HCT116 (cell line): ENCODE data around the gene COPE. TPM values are rescaled to one million over a fixed set of nuclear protein-coding genes. Genes with fewer than 3 reads are reported as not detected.

Source experiments
- ATAC-seq: fragments of 200-7000 bp; cut with Tn5 transposase; 2 replicates; pipeline ENCODE4 v1.9.1; 2020; ENCODE audit warnings: mild to moderate bottlenecking, moderate library complexity
- BruUV-seq: library from RNA; stranded (reverse); fragments of 400-500 nt; replicated peaks from 2 replicates; lab custom pipeline; 2021; lab: Mats Ljungman, UMichigan
- CTCF ChIA-PET: fragments of 300-600 bp; sonication (Branson Sonifier 250); formaldehyde crosslinking; loops from one replicate; lab custom pipeline; 2021; ENCODE audit warnings: antibody characterized with exemption; lab: Charles Lee
- POLR2A ChIA-PET: fragments of 300-600, 350-600 bp; sonication (Branson Sonifier 250); formaldehyde crosslinking; loops from one replicate; lab custom pipeline; 2021; ENCODE audit warnings: antibody characterized with exemption; lab: Charles Lee
- RAD21 ChIA-PET, 2 experiments: fragments of 300-600 bp; sonication (Branson Sonifier 250); formaldehyde crosslinking; loops; one replicate each; lab custom pipeline; 2023; ENCODE audit warnings: low total read pairs in 2 of 2; ENCODE audit not compliant: uncharacterized antibody in 2 of 2, unreplicated experiment in 2 of 2, low non-redundant PET in 1 of 2; lab: Charles Lee
- DNase-seq: peaks from one replicate; pipeline ENCODE4 v3.0.0-alpha.2; 2010; ENCODE audit warnings: low read depth, low spot score
- H2AFZ ChIP-seq: fragments of 200-600 bp; shearing (Covaris generic), sonication (generic); 2 replicates; pipeline ENCODE4 v1.6.1; 2017; ENCODE audit warnings: low read depth, mixed run types, mixed read lengths, antibody characterized with exemption, low read length; ENCODE audit not compliant: poor library complexity, severe bottlenecking
- H3K27ac ChIP-seq: 2 replicates; pipeline ENCODE4 v1.5.1; 2012; ENCODE audit warnings: low read depth, low read length
- H3K27me3 ChIP-seq: fragments of 200-600 bp; sonication (generic); 2 replicates; pipeline ENCODE4 v1.6.1; 2016; ENCODE audit warnings: mixed run types, low read length, mixed read lengths; ENCODE audit not compliant: insufficient read depth
- H3K36me3 ChIP-seq, 2 experiments: fragments of 200-500 bp in 1 of 2; fragments of 200-600 bp in 1 of 2; sonication (Bioruptor generic) in 1 of 2; sonication (generic) in 1 of 2; 2 replicates each; pipeline versions ENCODE4 v1.5.1 to v1.6.1; 2014 to 2016; ENCODE audit warnings: low read length in 2 of 2, inconsistent platforms in 1 of 2, mixed read lengths in 1 of 2, mixed run types in 1 of 2; ENCODE audit not compliant: insufficient read depth in 2 of 2, control insufficient read depth in 1 of 2
- H3K4me1 ChIP-seq, 2 experiments: fragments of 200-600 bp in 1 of 2; sonication (generic) in 1 of 2; 2 replicates each; pipeline versions ENCODE4 v1.5.1 to v1.6.1; 2012 to 2017; ENCODE audit warnings: low read length in 2 of 2, inconsistent platforms in 1 of 2, mild to moderate bottlenecking in 1 of 2, mixed read lengths in 1 of 2, mixed run types in 1 of 2, moderate library complexity in 1 of 2; ENCODE audit not compliant: insufficient read depth in 2 of 2, control insufficient read depth in 1 of 2
- H3K4me2 ChIP-seq: fragments of 200-600 bp; sonication (generic); 2 replicates; pipeline ENCODE4 v1.6.1; 2017; ENCODE audit warnings: mixed run types, low read length, mixed read lengths
- H3K4me3 ChIP-seq, 2 experiments: fragments of 200-600 bp in 1 of 2; sonication (generic) in 1 of 2; replicated peaks in 1 of 2; 2 replicates each; pipeline ENCODE4 v1.5.1; 2011 to 2016; ENCODE audit warnings: low read length in 2 of 2, control low read depth in 1 of 2, low read depth in 1 of 2, mild to moderate bottlenecking in 1 of 2, mixed read lengths in 1 of 2, mixed run types in 1 of 2
- H3K79me2 ChIP-seq: fragments of 200-600 bp; sonication (generic); 2 replicates; pipeline ENCODE4 v1.6.1; 2017; ENCODE audit warnings: mild to moderate bottlenecking, mixed run types, low read length, moderate library complexity, mixed read lengths; ENCODE audit not compliant: insufficient read depth
- H3K9ac ChIP-seq: fragments of 200-600 bp; sonication (generic); 2 replicates; pipeline ENCODE4 v1.6.1; 2016; ENCODE audit warnings: low read length, mixed read lengths
- H3K9me2 ChIP-seq: fragments of 200-600 bp; sonication (generic), shearing (Covaris generic); 2 replicates; pipeline ENCODE4 v1.6.1; 2017; ENCODE audit warnings: mixed run types, mild to moderate bottlenecking, moderate library complexity; ENCODE audit not compliant: insufficient read depth
- H3K9me3 ChIP-seq, 2 experiments: fragments of 200-500 bp in 1 of 2; fragments of 200-600 bp in 1 of 2; sonication (Bioruptor generic) in 1 of 2; sonication (generic) in 1 of 2; 2 replicates each; pipeline ENCODE4 v1.6.1; 2014 to 2017; ENCODE audit warnings: low read length in 2 of 2, mixed read lengths in 2 of 2, inconsistent platforms in 1 of 2, low read depth in 1 of 2, mild to moderate bottlenecking in 1 of 2, mixed run types in 1 of 2, moderate library complexity in 1 of 2; ENCODE audit not compliant: control insufficient read depth in 1 of 2, insufficient read depth in 1 of 2
- H4K20me1 ChIP-seq: fragments of 200-600 bp; sonication (generic), shearing (Covaris generic); 2 replicates; pipeline ENCODE4 v1.6.1; 2017; ENCODE audit warnings: mixed run types, mild to moderate bottlenecking, moderate library complexity; ENCODE audit not compliant: insufficient read depth
- ATF3 ChIP-seq: IDR thresholded peaks from 2 replicates; pipeline ENCODE4 v1.6.1; 2012
- CEBPB ChIP-seq: IDR thresholded peaks from 2 replicates; pipeline ENCODE4 v1.6.1; 2012; ENCODE audit warnings: low read depth
- ELF1 ChIP-seq: IDR thresholded peaks from 2 replicates; pipeline ENCODE4 v1.6.1; 2012; ENCODE audit warnings: low read depth, borderline replicate concordance
- EZH2phosphoT487 ChIP-seq: fragments of 200-600 bp; IDR thresholded peaks from 2 replicates; pipeline ENCODE4 v1.6.1; 2018; ENCODE audit warnings: antibody characterized with exemption, borderline replicate concordance
- JUND ChIP-seq: IDR thresholded peaks from 2 replicates; pipeline ENCODE4 v1.6.1; 2012
- POLR2A ChIP-seq: IDR thresholded peaks from 2 replicates; pipeline ENCODE4 v1.7.0; 2011; ENCODE audit warnings: borderline replicate concordance; ENCODE audit not compliant: insufficient read depth, insufficient read length; ENCODE audit errors: extremely low read depth
- POLR2AphosphoS5 ChIP-seq: IDR thresholded peaks from 2 replicates; pipeline ENCODE4 v1.6.1; 2011; ENCODE audit warnings: mild to moderate bottlenecking, low read depth, low read length, moderate library complexity
- RAD21 ChIP-seq: IDR thresholded peaks from 2 replicates; pipeline ENCODE4 v1.6.1; 2012; ENCODE audit warnings: low read depth, mild to moderate bottlenecking
- SRF ChIP-seq: IDR thresholded peaks from 2 replicates; pipeline ENCODE4 v1.6.1; 2012; ENCODE audit warnings: low read depth
- YY1 ChIP-seq: IDR thresholded peaks from 2 replicates; pipeline ENCODE4 v1.6.1; 2011; ENCODE audit warnings: low read length, low read depth, moderate library complexity, mild to moderate bottlenecking; ENCODE audit not compliant: insufficient replicate concordance; ENCODE audit errors: extremely low read depth
- intact Hi-C: fragments of 100-400 bp; cut with micrococcal nuclease; formaldehyde crosslinking; loops from 2 replicates; pipeline ENCODE4 v1.10.0; 2022
- total RNA-seq: library from RNA; stranded (reverse); gene quantifications from one replicate; pipeline ENCODE4 v1.2.1, GENCODE V29; 2021; ENCODE audit not compliant: unreplicated experiment

Gene COPE
- total RNA-seq, 1 experiment from 2014 or later: 263 TPM

- Histone ChIP-seq H3K9me3 (no peaks in the 10 kb centered on the region), H3K36me3 (peaks cover 41 to 75% of the 10 kb centered on the region in 2 experiments), H3K4me1 (no peaks in the 10 kb centered on the region), H3K27ac (no peak overlapping the region), H2AFZ (no peak overlapping the region), H4K20me1 (peaks cover 17% of the 10 kb centered on the region; the same call in 1 of the 2 replicates), H3K9me2 (no peaks in the 10 kb centered on the region), H3K4me3 (no peak overlapping the region), H3K9ac (no peak overlapping the region), H3K4me2 (no peak overlapping the region), H3K79me2 (peaks cover 75% of the 10 kb centered on the region), H3K27me3 (no peaks in the 10 kb centered on the region)
- TF ChIP-seq POLR2A (no peak), SRF (no peak), POLR2AphosphoS5 (no peak), JUND (no peak), CEBPB (no peak), YY1 (no peak), EZH2phosphoT487 (no peak), RAD21 (no peak), ATF3 (no peak), ELF1 (no peak)
- ChIA-PET CTCF (no interaction called here), RAD21 (no interaction called here), POLR2A (interaction anchor here (0.5 kb wide), 1 partner anchor 261 kb away, joined by 3 read pairs; no protein-coding TSS in a partner anchor)
- ATAC-seq (no peak), DNase-seq (no peak)
- intact Hi-C loops: no loop called here
- no TSS peak for BruUV-seq
Measured at GRCh38 chr19:18850471-18851375, 68.5 kb downstream of the COPE start.
